ENCODE results near the gene GET4.

DNA sequence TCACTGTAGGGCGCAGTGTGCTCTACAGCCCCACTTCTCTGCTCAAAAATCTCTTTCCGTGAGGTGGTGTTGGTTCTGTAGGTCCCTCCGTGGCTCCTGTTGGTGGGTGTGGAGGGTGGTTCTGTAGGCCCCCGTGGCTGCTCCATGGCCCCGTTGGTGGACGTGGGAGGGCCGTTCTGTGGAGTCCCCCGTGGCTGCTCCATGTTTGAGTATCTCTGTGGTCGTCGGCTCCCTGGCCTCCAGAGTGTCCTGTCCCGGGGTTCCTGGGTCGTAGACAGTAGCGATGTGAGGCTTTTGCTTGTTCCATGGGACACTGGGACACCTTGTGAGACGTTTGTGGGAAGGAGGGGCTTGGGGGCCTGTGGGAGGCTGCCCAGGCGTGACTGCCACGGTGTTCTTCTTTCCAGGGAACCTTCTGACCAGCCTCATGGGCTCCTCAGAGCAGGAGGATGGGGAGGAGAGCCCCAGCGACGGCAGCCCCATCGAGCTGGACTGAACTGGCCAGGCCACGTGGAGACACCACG is 18.6 kb downstream of the GET4 start:
- TF ChIP-seq, protein P1, sequence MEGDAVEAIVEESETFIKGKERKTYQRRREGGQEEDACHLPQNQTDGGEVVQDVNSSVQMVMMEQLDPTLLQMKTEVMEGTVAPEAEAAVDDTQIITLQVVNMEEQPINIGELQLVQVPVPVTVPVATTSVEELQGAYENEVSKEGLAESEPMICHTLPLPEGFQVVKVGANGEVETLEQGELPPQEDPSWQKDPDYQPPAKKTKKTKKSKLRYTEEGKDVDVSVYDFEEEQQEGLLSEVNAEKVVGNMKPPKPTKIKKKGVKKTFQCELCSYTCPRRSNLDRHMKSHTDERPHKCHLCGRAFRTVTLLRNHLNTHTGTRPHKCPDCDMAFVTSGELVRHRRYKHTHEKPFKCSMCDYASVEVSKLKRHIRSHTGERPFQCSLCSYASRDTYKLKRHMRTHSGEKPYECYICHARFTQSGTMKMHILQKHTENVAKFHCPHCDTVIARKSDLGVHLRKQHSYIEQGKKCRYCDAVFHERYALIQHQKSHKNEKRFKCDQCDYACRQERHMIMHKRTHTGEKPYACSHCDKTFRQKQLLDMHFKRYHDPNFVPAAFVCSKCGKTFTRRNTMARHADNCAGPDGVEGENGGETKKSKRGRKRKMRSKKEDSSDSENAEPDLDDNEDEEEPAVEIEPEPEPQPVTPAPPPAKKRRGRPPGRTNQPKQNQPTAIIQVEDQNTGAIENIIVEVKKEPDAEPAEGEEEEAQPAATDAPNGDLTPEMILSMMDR (IDR thresholded peaks at IDR 0.05): no peak
- TF ChIP-seq POLR2A (IDR thresholded peaks at IDR 0.05): no peak

All from right lobe of liver (tissue), 4 donors.